ENCODE measurements around the gene PPP4R4. TPM values are rescaled to one million over a fixed set of nuclear protein-coding genes. Genes with fewer than 3 reads are reported as not detected.
"Not testable (repeated sequence)": the region's sequence is repeated elsewhere in the genome, so short reads cannot be mapped to it uniquely, and the experiment has no call there.

Gene PPP4R4
- total RNA-seq, 1 donor from 2014 or later, result 0.18 TPM

DNA sequence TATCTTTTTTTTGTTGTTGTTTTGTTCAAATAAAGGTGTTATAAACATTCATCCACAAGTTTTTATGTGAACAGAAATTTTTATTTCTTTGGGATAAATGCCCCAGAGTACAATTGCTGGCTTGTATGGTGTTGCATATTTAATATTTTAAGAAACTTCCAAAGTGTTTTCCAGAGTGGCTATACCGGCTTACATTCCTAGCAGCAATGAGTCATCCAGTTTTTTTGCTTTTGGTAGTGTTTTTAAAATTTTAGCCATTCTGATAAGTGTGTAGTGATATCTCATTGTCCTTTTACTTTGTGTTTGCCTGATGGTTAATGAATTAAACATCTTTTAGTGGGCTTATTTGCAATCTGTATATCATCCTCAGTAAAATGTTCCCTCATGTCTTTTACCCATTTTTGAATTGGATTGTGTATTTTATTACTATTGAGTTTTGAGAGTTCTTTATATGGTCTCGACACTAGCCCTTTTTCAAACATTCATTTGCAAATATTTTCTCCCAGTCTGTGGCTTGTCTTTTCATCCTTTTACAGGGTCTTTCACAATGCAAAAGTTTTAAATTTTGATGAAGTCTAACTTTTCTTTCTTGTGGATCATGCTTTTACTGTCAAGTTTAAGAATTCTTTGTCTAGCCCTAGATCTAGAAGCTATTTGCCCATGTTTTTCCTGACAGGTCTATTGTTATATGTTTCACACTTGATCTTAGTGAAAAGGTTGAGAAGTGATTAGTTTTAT lies 29.5 kb downstream of the PPP4R4 start:
- Mint-ChIP-seq H3K36me3 (ENCODE audit: low read depth, unreplicated experiment) (no peaks in the 10 kb centered on the region), H3K4me1 (ENCODE audit: unreplicated experiment) (no peaks in the 10 kb centered on the region), H3K27me3 (ENCODE audit: unreplicated experiment) (no peaks in the 10 kb centered on the region), H3K9me3 (ENCODE audit: unreplicated experiment) (no peaks in the 10 kb centered on the region), H3K27ac (ENCODE audit: unreplicated experiment) (no peak overlapping the region), H3K4me3 (ENCODE audit: unreplicated experiment) (no peak overlapping the region)
- no peak for DNase-seq (ENCODE audit: low spot score)
- TF ChIP-seq, protein P1, sequence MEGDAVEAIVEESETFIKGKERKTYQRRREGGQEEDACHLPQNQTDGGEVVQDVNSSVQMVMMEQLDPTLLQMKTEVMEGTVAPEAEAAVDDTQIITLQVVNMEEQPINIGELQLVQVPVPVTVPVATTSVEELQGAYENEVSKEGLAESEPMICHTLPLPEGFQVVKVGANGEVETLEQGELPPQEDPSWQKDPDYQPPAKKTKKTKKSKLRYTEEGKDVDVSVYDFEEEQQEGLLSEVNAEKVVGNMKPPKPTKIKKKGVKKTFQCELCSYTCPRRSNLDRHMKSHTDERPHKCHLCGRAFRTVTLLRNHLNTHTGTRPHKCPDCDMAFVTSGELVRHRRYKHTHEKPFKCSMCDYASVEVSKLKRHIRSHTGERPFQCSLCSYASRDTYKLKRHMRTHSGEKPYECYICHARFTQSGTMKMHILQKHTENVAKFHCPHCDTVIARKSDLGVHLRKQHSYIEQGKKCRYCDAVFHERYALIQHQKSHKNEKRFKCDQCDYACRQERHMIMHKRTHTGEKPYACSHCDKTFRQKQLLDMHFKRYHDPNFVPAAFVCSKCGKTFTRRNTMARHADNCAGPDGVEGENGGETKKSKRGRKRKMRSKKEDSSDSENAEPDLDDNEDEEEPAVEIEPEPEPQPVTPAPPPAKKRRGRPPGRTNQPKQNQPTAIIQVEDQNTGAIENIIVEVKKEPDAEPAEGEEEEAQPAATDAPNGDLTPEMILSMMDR (IDR thresholded peaks at IDR 0.05; ENCODE audit: unreplicated experiment), result no peak

DNA sequence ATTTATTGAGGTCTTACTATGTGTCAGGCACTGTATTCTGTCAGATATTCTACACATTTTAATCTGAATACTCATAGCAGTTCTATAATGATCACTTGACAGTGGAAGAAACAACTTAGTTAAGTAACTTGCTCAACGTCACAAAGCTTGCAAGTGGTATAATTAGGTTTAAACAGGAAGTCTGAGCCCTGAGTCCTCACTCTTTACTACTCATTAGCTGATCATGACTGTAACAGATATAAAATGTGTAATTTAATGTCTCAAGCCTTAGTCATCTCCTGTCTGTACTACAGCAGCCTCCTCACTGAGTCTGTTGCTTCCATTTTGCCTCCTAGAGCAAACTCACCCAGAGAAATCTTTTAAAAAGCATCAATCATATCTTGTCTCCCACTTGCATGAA lies 38.9 kb downstream of the PPP4R4 start:
- no peak overlapping the region for H3K27ac Mint-ChIP-seq (ENCODE audit: unreplicated experiment)
- no peaks in the 10 kb centered on the region for H3K36me3 Mint-ChIP-seq (ENCODE audit: low read depth, unreplicated experiment)
- H3K4me3 Mint-ChIP-seq (ENCODE audit: unreplicated experiment), result no peak overlapping the region
- TF ChIP-seq, protein P1 (IDR thresholded peaks at IDR 0.05; ENCODE audit: unreplicated experiment), result no peak
- H3K4me1 Mint-ChIP-seq (ENCODE audit: unreplicated experiment), result no peaks in the 10 kb centered on the region
- no peaks in the 10 kb centered on the region for H3K9me3 Mint-ChIP-seq (ENCODE audit: unreplicated experiment)
- no peak for DNase-seq (ENCODE audit: low spot score)
- peaks cover 2% of the 10 kb centered on the region for H3K27me3 Mint-ChIP-seq (ENCODE audit: unreplicated experiment)

DNA sequence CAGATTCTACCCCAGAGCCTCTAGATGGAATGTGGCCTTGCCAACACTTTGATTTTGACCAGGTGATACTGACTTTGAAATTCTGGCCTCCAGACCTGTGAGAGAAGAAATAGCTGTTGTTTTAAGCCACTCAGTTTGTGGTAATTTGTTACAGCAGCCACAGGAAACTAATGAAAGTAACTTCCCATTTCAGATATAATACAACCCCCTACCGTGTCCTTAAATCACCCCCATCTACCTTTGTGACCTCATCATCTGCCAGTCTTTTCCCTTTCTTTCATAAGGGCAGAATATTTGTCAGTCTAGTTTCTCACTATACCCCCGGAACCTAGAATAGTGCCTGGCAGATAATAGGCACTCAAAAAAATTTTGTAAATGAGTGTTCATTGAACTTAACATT lies 39.6 kb downstream of the PPP4R4 start:
- Mint-ChIP-seq H3K4me3 (ENCODE audit: unreplicated experiment) (no peak overlapping the region), H3K27me3 (ENCODE audit: unreplicated experiment) (peaks cover 2% of the 10 kb centered on the region), H3K4me1 (ENCODE audit: unreplicated experiment) (no peaks in the 10 kb centered on the region), H3K27ac (ENCODE audit: unreplicated experiment) (no peak overlapping the region), H3K9me3 (ENCODE audit: unreplicated experiment) (no peaks in the 10 kb centered on the region), H3K36me3 (ENCODE audit: low read depth, unreplicated experiment) (no peaks in the 10 kb centered on the region)
- TF ChIP-seq, protein P1 (IDR thresholded peaks at IDR 0.05; ENCODE audit: unreplicated experiment), result no peak
- no peak for DNase-seq (ENCODE audit: low spot score)

DNA sequence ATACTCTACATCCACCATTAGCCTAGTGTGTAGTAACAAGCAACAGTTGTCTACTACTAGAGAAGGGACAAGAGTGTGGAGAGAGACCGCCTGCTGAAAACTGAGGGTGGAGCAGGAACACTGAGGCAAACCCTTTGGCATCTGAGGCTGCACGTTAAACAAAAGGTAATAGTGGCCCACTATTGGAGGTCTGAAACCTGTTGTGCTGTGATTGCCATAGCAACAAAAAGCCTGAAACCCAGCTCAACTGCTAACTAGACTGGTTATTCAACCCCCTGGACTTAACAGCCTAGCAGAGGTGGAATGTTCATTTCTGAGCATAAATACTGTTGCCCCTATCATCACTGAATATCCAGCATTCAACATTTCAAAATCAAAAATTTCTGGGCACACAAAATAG lies 43.0 kb downstream of the PPP4R4 start:
- no peaks in the 10 kb centered on the region for H3K4me1 Mint-ChIP-seq (ENCODE audit: unreplicated experiment)

DNA sequence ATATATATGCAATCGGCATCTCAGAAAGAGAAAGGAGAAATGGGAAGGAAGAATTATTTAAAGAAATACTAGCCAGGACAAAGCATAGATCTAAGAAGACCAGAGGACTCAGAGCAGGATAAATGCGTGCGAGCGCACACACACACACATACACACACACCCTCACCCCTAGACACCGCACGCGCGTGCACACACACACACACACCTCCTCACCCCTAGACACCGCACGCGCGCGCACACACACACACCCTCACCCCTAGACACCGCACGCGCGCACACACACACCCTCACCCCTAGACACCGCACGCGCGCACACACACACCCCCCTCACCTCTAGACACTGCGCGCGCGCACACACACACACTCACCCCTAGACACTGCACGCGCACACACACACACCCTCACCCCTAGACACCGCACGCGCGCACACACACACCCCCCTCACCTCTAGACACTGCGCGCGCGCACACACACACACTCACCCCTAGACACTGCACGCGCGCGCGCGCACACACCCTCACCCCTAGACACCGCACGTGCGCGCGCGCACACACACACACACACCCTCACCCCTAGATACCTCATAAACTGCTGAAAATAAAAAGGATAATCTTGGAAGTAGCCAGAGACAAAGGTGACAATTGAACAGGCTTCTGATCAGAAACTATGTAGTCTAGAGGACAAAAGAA lies 44.2 kb downstream of the PPP4R4 start:
- H3K4me1 Mint-ChIP-seq (ENCODE audit: unreplicated experiment); H3K27ac Mint-ChIP-seq (ENCODE audit: unreplicated experiment): not testable (repeated sequence)

More for the DNA sequence above, 43.0 kb downstream of the PPP4R4 start:
- peaks cover 2% of the 10 kb centered on the region for H3K27me3 Mint-ChIP-seq (ENCODE audit: unreplicated experiment)
- no peaks in the 10 kb centered on the region for H3K9me3 Mint-ChIP-seq (ENCODE audit: unreplicated experiment)
- H3K4me3 Mint-ChIP-seq (ENCODE audit: unreplicated experiment), result no peak overlapping the region
- H3K36me3 Mint-ChIP-seq (ENCODE audit: low read depth, unreplicated experiment), result no peaks in the 10 kb centered on the region
- TF ChIP-seq, protein P1 (IDR thresholded peaks at IDR 0.05; ENCODE audit: unreplicated experiment), result no peak
- no peak for DNase-seq (ENCODE audit: low spot score)
- no peak overlapping the region for H3K27ac Mint-ChIP-seq (ENCODE audit: unreplicated experiment)

More for the DNA sequence above, 44.2 kb downstream of the PPP4R4 start:
- H3K4me3 Mint-ChIP-seq (ENCODE audit: unreplicated experiment); H3K9me3 Mint-ChIP-seq (ENCODE audit: unreplicated experiment); DNase-seq (ENCODE audit: low spot score); H3K27me3 Mint-ChIP-seq (ENCODE audit: unreplicated experiment); H3K36me3 Mint-ChIP-seq (ENCODE audit: low read depth, unreplicated experiment): not testable (repeated sequence)
